ENCODE data around the gene PAPPA.

The PAPPA gene

DNA sequence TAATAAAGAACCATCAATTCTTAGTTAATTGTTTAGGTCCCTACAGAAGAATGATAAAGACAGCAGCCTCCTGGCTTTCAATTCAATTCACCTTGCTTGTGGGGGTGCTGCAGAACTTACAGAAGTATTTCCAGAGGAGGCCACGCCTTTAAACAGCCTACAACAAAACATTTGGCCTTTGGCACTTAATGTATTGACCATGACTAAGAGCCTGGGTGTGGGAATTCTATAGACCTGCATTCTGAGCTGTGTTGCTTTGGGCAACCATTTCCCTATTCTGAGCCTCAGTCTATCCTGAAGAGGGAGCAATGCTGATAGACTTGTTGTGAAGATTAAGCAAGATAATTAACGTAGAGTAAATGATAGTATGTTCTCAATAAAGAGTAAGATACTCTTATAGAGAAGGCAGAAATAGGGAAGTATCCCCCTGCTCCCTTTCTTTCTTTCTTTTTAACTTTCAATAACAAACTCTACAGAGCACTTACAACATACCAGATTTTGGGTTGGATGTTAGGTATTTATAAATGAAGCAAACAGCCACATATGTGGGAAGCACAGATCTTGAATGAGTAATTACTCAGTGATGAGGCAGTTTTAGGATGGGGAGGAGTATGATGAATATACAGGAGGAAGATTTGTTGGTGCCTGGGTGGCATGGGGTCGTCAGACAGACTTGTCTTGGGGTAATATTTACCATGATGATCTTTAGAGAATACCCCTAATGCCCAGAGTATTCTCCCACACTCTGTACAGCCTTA, 28.4 kb downstream of the PAPPA start:
- DNase-seq (ENCODE audit: extremely low read depth in 1 of 2, low read depth in 1 of 2) = no peak

DNA sequence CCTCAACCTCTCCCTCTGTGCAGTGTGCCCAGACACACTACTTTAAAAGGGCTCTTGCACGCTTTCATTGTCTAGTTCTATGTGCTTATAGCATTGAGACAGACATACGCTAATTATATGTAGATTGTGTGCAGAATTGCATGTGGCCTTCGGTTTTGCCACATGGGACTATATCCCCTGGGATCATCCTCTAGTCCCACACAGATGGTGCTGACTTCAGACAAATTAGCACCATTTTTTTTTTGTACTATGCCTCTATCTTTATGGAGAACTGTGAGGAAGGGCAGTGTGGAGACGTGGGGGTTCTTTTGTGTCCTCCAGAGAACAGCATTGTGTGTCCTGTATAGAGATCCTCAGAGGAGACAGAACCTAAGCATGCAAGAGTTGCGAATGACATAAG, 29.3 kb downstream of the PAPPA start:
- no peak for DNase-seq (ENCODE audit: extremely low read depth in 1 of 2, low read depth in 1 of 2)

DNA sequence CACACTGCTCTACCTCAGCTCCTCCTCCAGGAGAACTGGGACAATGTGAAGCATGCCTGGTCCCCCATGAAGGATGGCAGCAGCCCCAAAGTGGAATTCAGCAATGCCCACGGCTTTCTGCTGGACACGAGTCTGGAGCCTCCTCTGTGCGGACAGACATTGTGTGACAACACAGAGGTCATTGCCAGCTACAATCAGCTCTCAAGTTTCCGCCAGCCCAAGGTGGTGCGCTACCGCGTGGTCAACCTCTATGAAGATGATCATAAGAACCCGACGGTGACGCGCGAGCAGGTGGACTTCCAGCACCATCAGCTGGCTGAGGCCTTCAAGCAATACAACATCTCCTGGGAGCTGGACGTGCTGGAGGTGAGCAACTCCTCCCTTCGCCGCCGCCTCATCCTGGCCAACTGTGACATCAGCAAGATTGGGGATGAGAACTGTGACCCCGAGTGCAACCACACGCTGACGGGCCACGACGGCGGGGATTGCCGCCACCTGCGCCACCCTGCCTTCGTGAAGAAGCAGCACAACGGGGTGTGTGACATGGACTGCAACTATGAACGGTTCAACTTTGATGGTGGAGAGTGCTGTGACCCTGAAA, 34.1 kb downstream of the PAPPA start:
- DNase-seq (ENCODE audit: extremely low read depth in 1 of 2, low read depth in 1 of 2) = no peak

DNA sequence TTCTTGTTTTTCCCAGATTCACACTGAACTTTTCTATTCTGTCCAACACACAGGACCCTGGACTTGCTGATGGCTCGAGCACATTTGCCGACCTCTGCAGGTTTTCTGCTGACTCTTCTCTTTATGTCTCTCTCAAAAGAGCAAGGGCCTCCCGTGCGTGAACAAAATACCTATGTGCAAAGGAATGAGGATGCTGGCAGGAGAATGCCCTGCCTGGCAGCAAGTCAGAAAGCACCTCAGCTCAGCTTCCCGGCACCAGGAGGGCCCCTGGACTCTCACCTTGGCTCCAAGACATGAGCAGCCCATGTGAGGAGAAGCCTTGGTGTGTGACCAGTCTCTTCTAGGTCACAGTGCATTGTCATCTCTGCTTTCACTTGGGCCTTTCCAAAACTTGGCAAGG, 36.1 kb downstream of the PAPPA start:
- no peak for DNase-seq (ENCODE audit: extremely low read depth in 1 of 2, low read depth in 1 of 2)

DNA sequence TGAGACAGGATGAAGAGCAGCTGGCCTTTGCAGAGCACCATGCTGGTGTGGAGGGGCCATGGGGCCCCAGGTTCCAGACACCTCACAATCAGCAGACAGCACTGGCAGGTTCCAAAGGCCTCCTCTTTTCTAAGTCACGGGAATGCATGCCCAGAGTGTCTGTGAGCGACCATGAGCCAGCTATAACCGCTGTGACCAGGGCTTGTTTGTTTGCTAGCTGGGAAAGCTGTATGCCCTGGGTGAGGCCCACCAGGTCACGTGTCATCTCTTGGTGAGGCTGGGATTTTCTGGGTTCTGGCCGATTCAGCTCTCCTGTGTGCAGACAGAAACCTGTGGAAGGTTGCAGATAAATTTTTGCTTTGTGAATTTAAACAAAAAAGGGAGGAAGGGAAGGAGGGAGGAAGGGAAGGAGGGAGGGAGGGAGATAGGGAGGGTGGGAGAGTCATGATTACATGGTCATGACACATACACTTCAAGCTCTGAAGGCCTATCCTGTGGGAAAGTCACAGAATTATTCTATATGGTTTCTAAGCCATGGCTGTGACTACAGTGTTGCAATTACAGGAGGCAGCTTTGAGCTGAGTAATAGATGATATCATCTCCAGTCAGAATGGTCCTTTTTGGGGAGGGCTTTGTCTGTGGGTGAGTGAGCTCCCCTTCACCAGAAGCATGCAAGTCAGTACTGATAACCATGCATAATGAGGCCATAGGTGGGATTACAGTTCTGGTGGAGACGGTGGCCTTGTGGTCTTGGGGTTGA, 37.2 kb downstream of the PAPPA start:
- DNase-seq (ENCODE audit: extremely low read depth in 1 of 2, low read depth in 1 of 2) = no peak

DNA sequence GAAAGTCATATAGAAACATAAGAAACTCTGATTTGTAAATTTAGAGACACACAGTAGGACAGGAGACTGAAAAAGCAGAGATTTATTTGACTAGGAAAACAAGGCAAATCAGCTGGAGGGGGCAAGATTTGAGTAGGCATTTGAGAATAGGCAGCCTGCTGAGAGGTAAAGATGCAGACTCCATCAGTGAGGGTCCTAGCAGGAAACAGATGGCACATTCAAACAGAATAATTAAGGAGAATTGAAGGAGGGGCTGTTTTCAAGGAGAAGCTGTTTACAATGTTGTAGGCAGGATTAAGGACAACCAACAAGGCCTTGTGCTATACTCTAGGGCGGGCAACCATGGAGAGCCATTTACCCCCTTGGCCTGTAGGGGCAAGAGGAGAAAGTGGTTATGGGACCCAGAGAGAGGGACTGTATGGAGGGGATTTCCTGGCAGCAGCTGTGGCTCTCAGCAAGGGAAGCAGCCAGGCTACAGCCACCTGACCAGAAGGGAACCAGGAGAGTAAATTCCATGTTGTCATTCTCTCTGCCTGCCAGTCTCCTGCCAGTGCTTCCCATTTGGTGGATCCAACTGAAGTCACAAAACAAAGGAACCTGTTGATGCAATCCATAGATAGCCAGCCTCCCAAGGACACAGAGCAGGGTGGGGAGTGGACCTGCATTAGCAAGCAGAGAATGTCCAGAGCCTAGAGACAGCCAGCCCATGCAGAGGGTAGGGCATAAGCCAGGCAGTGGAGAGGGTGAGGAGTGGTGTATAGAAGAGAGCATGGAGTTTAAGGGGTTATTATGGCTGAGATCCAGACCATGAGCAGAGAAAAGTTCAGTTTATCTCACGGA, 38.2 kb downstream of the PAPPA start:
- DNase-seq (ENCODE audit: extremely low read depth in 1 of 2, low read depth in 1 of 2) = no peak

DNA sequence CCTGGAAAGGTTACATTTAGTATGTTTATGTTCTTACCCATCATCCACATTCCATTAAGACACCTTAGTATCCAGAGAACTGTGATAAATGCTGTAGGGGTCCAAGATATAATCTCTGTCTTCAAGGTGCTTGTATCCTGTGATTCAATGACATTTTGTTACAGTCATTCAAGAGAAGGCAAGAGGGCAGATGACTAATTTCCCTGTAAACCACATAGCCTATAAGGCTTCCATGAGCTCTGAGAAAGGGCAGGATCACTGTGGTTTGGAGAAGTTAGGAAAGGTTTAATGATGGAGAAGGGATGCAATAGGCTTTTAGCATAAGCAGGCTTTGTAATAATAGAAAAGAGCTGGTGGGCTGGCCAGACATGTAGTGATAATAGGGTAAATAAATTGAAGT, 40.0 kb downstream of the PAPPA start:
- no peak for DNase-seq (ENCODE audit: extremely low read depth in 1 of 2, low read depth in 1 of 2)

DNA sequence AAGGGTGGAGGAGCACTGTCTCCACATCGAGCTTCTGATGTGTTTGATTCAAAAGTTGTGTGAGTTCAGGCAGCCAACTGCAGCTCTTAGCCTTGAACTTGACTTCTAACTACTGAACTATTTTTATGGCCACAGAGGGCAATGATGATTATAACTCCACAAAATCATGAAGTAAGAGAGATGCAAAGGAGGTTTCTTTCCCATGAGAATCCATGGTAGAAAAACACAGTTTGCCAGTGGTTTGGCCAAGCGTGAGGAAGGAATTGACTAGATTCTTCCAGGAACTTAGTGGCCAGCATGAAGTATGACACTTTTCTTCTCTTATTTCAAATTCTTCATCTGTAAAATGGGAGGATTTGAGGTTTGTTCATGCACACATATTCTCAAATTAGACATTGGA, 43.2 kb downstream of the PAPPA start:
- DNase-seq (ENCODE audit: extremely low read depth in 1 of 2, low read depth in 1 of 2) = no peak

DNA sequence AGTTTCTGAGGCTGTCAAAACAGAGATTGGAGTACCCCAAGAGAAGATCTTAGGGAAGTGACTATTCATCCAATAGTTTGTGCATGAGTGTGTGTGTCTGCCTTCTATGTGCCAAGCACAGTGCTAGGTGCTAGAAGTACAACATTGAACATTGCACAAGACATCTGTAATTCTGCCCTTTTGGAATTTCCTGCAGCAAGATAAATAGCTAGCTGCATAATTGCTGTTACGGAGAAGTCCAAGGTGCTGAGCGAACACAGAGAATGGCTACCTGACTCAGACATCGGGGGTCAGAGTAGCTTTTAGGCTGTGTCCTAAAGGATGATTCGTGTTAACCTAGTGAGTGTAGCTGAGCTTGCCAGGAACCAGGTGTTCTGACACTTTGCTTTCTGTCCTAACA, 44.8 kb downstream of the PAPPA start:
- no peak for DNase-seq (ENCODE audit: extremely low read depth in 1 of 2, low read depth in 1 of 2)

DNA sequence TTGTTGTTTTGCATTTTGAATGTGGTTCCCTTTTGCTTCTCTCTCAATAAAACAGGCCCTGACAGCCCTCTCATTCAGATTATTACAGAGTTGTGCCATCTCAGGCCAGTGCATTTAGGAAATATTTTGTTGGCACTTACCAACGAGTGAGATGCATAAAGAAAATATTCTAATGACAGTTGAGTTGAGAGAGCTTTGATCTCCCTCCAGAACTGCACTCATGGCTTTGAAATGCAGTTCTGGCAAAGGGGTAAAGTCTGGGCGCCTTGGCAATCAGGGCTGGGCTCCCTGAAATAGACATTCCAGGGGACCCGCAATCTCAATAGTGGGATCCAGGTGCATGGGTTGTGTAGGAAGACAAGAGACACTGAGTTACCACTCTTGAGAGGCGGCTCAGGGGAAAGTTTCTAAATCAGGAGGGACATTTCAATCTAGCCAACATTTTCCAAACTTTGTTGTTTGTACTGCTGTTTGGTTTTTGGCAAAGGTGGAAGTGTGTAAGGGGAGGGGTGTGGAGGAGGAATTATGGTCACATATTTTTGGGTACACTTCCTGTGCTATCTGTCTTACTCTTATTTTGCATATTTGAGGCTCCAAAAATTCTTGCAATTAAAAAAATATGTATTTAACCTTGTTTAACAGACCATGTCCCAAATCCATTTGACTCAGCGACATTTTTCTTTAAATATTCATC, 48.8 kb downstream of the PAPPA start:
- DNase-seq (ENCODE audit: extremely low read depth in 1 of 2, low read depth in 1 of 2) = no peak

DNA sequence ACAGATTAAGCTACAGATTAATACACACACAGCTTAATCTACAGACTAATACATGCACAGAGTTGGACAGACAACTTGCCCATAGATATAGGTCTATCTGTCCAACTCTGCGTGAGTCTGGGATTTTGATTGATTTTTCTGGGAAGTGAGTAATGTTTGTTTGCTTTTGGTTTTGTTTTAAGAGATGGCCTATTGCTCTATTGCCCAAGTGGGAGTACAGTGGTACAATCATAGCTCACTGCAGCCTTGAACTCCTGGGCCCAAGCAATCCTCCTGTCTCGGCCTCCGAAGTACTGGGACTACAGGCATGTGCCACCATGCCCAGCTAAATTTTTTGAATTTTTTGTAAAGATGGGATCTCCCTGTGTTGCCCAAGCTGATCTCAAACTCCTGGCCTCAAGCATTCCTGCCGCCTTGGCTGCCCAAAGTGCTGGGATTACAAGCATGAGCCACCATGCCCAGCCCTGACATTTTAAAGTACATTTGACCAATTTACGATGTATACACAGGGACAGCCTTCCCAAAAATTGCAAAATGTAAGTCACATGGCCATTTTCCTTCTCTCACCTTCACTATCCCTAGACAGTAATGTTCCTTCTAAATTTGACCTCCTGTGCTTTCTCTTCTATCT, 50.8 kb downstream of the PAPPA start:
- no peak for DNase-seq (ENCODE audit: extremely low read depth in 1 of 2, low read depth in 1 of 2)

DNA sequence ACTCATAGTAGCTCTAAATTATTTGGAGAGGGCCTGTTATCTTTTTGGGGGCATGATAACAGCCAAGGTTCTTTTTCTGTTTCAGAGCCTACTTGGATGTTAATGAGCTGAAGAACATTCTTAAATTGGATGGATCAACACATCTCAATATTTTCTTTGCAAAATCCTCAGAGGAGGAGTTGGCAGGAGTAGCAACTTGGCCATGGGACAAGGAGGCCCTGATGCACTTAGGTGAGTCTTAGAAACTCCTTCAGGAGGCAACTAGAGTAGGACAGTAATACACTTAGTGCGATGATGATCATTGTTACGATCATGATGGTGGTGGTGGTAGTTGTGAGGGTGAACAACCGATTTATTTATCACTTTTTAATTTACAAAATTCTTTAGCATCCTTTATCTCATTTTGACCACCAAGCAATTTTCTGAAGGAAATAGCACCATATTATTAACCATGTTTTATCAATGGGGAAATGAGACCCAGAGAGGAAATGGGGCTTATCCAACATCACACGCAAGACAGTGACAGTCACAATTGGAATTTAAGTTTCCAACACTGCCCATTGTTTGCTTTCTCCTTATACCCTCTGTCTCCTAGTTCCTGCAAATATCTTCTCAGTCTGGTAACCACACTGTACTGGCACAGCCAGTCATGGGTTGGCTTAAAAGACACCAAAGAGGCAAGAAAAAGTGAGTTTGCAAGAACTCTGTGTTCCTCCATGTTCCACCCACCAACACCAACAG, 54.0 kb downstream of the PAPPA start:
- no peak for DNase-seq (ENCODE audit: extremely low read depth in 1 of 2, low read depth in 1 of 2)

DNA sequence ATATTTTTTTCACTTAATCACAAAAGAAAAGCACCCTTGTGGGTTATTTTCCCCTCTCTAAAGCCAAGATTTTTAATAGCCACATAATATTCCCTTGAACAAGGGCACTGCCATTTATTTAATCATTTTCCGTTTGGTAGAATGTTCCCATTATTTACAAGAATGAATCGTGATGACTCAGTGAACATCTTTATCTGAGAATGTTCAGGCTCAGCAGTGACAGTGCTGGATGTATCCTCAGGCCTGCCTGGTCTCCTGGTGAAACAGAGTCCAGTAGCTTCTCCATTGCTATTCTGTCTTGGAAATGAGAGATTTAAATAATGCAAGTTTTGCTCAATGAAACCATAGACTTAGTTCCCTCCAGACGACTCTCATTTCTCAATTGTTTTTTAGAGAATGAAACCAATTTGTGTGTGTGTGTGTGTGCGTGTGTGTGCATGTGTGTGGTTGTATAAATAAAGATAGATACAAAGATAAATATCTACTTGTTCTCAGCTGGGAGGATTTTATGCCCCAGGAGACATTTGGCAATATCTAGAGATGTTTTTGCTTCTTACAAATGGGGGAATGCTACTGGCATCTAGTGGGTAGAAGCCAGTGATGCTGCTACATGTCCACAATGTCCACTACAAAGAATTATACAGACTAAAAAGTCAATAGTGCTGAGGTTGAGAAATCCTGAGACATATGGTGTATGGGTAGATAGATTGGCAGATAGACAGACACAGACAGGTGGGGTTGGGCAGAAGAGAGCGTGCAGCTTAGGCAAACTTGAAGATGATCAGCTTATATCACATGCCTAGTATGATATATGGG, 55.0 kb downstream of the PAPPA start:
- DNase-seq (ENCODE audit: extremely low read depth in 1 of 2, low read depth in 1 of 2) = no peak

DNA sequence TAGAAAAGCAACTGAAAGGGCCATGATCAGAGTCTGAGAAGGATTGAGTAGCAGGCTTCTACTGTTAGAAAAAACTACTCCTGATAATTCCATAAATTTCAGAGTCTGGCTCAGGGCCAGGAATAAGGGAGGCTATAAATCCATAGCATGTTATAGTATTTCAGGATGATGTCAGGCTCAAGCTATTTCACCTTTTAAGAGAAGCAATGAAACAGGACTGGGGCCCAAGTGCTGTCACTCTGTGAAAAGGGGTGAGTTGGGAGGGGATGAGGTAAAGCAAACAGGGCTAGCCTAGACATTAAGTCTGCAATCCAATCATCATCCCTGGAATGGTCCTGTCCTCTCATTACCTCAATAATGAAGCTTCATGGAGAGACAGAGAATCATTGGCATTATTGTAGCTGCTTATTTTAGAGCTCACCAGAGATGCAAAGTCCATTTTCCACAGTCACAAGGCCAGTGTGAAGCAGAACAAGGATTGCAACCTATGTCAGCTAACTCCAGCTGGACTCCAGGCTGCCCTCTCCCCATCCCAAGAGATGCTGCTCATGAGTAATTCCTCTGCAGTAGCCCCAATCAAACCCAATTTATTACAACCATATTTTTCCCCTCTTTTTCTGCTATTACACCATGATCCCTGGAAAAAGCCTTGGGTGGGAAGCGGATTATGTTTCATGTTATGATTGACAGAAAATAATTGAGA, 56.0 kb downstream of the PAPPA start:
- DNase-seq (ENCODE audit: extremely low read depth in 1 of 2, low read depth in 1 of 2) = no peak

DNA sequence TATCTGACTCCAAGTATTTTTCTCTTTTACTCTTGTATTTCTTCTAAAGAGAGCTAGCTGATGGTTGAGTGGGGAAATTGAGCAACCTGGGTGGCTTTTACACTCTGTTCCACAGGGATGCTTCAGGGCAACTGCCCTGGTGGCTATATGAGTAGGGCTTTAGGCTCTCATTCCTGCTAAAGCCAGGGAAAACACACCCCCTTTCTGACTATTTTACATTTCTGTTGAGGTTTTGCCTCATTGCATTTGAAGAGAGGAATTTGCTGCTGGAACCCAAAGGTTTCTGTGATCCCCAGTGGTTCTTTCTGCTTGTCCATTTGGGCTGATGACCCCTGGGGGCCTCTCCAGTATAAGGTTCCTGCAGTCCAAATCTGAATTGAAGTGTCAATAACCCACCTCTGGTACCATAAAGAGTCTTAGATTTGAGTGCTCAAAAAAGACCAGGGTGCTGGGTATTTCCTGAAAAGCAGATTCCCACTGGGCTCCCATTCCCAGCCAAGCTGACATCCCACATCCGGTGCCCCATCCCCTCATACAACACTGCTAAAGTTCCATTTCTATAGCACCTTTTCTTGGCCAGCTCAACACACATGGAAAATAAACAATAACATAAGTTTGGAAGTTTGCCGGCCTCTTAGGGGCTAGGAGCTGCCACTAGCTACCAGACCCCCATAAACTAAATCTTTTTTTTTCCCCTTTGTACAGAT, 59.5 kb downstream of the PAPPA start:
- no peak for DNase-seq (ENCODE audit: extremely low read depth in 1 of 2, low read depth in 1 of 2)

DNA sequence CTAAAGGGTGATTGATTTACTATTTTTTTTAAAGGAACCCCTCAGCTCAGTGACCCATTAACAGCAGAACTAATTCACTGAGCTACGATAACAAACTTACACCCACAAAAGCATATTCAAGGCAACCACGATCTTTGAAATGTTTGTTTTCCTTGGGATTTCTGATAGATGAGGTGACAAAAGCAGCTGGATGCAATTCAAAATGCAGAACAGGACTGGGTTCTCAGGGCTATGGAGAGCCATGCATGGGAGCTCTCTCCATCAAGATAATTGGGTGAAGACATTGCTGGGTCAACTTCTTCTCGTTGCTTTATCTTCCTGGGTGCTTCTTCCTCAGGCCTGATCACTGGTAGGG, 60.1 kb downstream of the PAPPA start:
- no peak for DNase-seq (ENCODE audit: extremely low read depth in 1 of 2, low read depth in 1 of 2)

DNA sequence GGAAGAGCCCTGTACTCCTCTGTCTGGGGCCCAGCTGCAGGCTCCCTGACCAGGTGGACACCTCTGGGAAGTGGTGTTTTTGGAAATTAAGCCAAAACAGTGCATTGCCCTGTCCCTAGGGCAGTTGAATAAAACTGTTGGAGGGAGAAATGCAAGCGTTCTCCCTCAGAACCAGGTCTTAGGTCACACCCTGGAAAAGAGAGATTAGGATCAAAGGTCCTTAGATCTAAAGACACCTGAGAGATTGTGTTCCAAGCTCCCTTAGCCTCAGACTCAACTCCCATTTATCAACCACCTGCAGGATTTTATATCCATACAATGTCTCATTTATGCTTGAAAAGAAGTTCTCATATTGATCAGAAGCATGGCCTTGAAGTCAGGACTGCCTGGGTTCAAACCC, 64.8 kb downstream of the PAPPA start:
- no peak for DNase-seq (ENCODE audit: extremely low read depth in 1 of 2, low read depth in 1 of 2)

DNA sequence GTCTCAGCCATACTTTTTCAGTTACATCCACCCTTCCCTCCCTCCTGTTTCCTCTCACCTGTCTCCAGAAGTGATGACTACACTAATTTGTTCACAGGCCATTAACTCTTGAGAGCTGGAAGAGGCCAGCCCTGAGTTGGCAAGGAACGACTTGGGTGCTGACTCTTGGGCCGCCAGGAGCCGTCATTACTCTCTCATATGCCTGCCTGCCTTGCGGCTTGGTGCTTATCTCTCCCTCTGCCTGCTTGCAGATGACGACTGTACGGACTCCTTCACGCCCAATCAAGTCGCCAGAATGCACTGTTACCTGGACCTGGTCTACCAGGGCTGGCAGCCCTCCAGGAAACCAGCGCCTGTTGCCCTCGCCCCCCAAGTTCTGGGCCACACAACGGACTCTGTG, 66.1 kb downstream of the PAPPA start:
- DNase-seq (ENCODE audit: extremely low read depth in 1 of 2, low read depth in 1 of 2) = no peak
